GM21529 (cell line): ENCODE measurements around the gene PHAX.
"Not testable (repeated sequence)": the region's sequence is repeated elsewhere in the genome, so short reads cannot be mapped to it uniquely, and the experiment has no call there.

ENCODE experiments used
- ATAC-seq: cut with Tn5 transposase; IDR thresholded peaks from one replicate; pipeline ENCODE4 v1.9.1; 2021; ENCODE audit not compliant: unreplicated experiment

The PHAX gene, protein sequence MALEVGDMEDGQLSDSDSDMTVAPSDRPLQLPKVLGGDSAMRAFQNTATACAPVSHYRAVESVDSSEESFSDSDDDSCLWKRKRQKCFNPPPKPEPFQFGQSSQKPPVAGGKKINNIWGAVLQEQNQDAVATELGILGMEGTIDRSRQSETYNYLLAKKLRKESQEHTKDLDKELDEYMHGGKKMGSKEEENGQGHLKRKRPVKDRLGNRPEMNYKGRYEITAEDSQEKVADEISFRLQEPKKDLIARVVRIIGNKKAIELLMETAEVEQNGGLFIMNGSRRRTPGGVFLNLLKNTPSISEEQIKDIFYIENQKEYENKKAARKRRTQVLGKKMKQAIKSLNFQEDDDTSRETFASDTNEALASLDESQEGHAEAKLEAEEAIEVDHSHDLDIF

DNA sequence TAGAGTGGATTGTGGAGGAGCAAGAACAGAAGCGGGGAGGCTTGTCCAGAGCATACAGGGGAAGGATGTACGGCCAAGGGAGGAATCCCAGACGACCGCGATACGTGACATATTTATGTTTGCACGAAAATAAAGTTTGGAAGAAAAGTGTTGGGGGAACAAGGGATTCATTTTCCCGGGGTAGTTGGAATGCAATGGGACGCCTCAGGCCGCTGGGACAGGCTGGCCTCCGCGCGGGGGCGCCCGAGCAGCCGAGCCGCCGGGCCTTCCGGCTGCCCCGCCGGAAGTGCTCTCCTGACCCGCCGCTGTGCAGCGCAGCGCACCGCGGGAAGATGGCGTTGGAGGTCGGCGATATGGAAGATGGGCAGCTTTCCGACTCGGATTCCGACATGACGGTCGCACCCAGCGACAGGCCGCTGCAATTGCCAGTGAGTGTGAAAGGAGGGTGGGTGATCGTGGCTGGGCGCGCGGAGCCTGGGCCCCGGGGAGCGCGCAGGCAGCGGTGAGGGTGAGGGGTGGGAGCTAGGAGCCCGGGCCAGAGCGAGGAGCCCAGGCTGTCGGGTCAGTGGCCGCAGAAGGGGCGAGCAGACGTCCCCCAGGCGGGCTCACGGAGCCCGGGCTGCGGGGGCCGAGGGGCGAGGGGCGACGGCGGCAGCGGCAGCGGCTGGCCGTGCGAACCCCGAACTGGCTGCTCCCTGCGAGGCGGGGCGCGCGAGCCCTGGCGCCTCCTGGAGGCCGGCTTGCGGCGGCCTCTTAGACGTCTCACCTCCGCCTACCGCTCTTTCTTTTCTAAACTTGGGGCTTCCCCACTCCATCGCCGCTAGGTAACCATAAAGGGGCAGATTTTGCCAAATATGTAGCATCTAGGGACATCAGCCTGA is at the start of gene PHAX:
PHAX (plus strand) TSS at position 317 of the 881 bp plus-strand sequence; CDS start at position 333, 16 bp downstream.
- peak; percentile 93 for ATAC-seq

DNA sequence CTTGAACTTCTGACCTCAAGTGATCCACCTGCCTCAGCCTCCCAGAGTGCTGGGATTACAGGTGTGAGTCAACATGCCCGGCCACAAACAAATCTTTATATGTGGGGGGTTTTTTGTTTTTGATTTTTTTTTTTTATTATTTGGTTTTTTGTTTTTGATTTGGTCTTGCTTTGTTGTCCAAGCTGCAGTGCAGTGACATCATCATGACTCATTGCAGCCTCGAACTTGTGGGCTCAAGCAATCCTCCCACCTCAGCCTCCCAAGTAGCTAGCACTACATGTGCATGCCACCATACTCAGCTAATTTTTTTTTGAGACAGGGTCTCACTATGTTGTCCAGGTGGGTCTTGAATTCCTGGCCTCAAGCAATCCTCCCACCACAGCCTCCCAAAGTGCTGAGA is 48.1 kb upstream of the PHAX start:
- no peak for ATAC-seq

DNA sequence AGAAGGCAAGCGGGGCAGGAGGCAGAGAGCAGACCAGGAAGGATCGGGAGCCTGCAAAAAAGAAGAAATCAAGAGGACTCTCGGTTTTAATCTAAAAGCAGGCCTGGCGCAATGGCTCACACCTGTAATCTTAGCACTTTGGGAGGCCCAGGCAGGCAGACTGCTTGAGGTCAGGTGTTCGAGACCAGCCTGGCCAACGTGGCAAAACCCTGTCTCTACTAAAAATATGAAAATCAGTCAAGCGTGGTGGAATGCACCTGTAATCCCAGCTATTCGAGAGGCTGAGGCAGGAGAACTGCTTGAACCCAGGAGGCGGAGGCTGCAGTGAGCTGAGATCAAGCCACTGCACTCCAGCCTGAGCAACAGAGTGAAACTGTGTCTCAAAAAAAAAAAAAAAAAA is 45.6 kb upstream of the PHAX start:
- ATAC-seq = not testable (repeated sequence)

DNA sequence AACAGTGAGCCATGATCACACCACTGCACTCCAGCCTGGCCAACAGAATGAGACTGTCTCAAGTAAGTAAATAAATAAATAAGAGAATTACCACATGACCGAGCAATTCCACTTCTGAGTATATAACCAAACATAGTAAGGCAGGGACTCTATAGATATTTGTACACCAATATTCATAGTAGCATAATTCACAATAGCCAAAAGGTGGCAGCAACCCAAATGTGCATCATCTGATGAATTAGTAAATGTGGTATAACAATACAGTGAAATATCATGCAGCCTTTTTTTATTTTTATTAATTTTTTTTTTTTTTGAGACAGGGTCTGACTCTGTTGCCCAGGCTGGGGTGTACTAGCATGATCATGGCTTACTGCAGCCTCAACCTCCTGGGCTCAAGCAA is 38.8 kb upstream of the PHAX start:
- ATAC-seq = no peak

DNA sequence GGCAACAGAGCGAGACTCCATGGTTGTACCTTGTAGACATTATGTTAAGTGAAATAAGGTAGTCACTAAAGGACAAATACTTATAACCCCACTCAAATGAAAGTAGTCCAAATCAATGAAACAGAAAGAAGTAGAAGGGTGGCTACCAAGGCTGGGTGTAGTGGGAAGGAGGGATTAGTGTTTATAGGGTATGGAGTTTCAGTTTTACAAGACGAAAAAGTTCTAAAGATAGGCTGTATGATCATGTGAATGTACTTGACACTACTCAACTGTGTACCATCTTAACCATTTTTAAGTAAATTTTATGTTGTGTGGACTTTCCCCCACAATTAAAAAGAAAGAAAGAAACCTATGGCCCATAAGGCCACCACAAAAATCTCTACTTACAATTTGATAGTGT is 37.9 kb upstream of the PHAX start:
- peak; percentile 92 for ATAC-seq

DNA sequence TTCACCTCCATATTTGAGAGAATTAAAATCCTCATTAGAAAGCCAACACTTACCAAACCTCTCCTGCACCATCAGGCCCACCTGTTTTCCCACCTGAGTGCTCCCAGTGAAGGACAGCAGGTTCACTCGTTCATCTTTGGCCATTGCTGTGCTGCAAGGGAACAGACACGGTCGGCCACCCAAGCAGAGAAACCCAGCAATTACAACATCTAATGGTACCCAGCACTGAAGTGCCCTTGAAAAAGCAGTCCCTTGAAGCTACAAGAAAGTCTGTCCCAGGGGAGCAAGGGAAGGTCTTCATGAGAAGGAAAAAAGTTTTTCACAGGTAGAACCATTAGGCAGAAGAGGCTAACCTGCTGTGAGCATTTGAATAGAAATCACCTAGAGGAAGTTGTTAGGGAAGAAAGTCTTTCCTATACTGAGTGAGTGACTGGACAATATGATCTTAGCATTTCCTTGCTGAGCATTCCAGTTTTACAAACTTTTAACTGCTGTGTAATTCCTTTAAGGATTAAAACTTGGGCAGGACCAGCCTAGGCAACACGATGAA is 32.5 kb upstream of the PHAX start:
- no peak for ATAC-seq

DNA sequence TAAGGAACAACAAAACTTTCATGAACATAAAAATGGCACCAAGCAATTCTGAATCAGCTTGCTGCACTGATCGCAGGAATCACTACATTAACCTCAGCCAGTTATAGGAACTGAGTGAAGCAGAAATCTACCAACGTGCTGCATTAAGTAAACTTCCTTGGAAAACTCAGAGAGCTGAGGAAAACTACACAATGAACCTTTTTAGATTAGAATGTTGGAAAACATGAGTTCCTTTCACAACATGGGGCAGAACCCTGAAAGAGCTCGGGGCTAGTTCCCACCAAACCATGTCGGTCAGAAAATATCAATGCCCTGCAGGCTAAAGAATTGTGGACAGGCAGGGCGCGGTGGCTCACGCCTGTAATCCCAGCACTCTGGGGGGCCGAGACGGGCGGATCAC is 25.1 kb upstream of the PHAX start:
- no peak for ATAC-seq

DNA sequence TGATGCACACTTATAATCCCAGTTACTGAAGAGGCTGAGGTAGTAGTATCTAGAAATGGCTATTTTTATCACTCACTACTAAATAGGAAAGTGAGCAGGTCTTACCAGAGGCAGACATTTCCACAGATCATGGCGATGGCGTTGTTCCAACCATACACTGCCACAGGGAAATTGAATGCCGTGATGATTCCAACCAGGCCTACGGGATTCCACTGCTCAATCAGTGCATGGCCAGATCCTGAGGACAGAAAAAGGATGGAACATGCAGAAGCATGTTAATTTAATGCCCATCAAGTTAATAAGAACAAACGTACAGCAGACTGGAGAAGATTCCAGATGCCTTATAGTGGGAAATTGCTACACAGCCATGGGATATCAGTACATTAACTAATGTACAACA is 23.8 kb upstream of the PHAX start:
- ATAC-seq = no peak

DNA sequence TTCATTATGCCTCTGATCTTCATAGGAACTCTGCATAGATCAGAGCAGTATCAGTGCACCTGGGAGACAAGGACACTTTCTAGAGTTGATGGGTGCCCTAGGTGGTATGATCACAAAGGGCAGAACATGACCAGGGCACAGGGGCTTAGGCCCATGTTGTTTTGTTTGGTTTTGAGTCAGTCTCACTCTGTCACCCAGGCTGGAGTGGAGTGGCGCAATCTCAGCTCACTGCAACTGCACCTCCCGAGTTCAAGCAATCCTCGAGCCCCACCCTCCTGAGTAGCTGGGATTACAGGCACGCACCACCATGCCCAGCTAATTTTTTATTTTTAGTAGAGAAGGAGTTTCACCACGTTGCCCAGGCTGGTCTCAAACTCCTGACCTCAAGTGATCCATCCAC is 23.3 kb upstream of the PHAX start:
- ATAC-seq = no peak

DNA sequence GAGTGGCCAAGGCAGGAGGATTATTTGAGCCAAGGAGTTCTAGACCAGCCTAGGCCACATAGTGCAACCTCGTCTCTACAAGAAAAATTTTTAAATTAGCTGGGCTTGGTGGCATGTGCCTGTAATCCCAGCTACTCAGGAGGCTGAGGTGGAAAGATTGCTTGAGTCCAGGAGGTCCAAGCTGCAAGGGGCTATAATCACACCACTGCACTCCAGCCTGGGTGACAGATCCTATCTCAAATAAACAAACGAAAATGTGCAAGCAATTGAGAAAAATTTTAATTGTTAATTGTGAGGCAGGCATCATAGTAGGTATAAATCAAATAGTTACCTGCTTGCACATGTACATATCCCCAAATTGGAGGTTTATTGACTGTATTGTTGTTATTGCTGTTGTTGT is 21.0 kb upstream of the PHAX start:
- no peak for ATAC-seq

DNA sequence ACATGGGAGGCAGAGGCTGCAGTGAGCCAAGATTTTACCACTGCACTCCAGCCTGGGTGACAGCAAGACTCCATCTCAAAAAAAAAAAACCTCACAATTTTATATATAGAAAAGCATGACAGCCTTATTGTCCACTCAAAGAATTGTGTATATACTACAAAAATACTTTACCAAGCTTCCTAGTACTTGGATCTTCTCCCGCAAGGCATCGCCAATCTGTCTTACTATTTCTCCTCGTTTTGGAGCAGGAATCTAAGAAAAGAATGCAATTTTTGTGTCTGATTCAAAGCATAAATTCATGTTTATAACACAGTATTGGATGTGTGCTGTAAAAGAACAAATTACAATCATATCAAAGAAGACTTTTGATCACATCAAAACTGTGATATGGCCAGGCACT is 17.0 kb upstream of the PHAX start:
- ATAC-seq = no peak

DNA sequence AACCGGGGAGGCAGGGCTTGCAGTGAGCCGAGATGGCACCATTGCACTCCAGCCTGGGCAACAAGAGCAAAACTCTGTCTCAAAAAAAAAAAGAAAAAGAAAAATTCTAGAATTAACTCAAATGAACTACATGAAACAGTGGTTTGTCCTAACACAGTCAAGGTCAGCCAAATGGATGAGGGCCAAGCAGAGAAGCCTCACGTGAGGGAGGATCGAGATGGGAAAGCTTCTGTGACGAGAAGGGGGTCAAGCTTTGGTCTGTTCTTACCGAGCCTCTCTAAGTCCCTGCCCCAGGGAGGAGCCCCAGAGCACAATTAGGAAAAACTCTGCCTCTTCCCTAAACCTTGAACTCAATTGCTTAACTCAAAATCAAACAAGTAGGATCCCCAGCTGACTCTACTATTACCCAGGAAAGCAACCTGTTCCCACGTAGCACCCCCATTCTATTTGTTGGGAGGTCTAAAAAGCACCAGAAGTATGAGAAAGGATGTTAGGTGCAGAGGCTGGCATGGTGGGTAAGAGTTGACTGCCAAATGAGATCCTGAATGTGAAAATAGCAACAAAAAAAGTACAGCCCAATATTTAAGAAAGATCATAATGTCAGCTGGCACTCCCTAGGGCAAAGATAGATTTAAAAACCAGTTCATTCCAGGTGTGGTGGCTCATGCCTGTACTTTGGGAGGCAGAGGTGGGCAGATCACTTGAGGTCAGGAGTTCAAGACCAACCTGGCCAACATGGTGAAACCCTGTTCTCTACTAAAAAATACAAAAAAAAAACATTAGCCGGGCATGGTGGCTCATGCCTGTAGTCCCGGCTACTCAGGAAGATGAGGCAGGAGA is 13.0 kb upstream of the PHAX start:
- ATAC-seq = no peak

DNA sequence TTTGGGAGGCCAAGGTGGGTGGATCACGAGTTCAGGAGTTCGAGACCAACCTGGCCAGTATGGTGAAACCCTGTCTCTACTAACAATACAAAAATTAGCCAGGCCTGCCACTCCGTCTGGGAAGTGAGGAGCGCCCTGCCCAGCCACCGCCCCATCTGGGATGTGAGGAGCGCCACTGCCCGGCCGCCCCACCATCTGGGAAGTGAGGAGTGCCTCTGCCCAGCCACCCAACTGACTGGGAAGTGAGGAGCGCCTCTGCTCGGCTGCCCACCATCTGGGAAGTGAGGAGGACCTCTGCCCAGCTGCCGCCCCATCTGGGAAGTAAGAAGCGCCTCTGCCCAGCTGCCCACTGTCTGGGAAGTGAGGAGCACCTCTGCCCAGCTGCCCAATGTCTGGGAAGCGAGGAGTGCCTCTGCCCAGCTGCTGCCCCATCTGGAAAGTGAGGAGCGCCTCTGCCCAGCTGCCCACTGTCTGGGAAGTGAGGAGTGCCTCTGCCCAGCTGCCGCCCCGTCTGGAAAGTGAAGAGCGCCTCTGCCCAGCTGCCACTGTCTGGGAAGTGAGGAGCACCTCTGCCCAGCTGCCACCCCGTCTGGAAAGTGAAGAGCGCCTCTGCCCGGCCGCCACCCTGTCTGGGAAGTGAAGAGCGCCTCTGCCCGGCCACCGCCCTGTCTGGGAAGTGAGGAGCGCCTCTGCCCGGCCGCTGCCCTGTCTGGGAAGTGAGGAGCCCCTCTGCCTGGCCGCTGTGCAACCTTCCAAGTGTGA is 11.0 kb upstream of the PHAX start:
- ATAC-seq = no peak

DNA sequence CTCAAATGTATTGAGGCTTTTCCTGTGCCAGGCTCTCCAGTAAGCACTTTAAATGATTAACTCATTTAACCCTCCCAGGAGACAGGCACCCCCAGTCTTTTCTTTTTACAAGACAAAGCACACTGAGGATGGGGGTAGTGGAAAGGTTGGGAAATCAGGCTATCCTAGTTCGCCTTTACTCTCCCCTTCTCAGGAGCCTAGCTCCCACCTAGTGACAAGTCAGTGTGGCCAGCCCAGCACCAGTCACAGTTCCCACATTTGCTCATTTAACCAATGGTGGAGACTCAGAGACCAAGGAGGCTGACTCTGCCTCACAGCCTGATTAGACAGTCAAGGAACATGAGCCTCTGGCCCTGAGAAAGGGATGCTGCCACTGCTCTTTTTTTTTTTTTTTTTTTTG is 9.2 kb upstream of the PHAX start:
- ATAC-seq = no peak

DNA sequence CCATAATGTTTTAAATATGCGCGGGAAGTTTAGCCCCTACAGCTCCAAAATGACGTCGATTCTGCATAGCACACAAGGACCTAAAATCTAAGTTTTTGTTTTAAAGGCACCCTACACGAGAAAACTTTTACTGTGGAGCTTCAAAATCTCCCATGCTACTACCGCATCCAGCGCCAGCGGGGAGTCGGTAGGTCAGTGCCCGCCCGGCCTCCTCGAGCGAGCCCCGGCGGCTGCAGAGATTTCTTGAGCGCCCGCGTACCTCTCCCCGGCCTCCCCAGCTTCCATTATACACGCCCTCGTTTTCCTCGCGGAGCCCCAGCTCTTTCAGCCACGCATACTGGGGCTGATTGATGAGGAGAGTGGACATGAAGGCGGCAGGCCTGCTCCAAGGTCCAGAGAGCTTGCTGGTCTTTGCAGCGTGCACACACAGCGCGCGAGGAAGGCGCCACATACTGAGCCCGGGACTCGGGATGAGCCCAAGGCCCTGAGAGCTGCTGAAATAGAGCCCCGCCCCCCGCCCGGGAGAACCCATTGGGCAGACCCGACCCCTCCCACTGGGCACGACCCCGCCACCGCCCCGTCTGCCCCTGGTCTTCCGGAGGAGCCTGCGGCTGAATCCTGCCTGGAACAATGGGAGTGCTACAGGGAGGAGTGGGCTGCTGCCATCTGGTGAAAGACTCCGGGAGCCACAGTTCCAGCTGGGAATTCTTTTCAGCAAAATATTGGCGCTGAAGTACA is 5.8 kb upstream of the PHAX start, which contains the start of gene ALDH7A1:
ALDH7A1 (minus strand) TSS at position 472 of the 738 bp plus-strand sequence; CDS start at position 451, 21 bp downstream.
- ATAC-seq = peak; percentile 87

DNA sequence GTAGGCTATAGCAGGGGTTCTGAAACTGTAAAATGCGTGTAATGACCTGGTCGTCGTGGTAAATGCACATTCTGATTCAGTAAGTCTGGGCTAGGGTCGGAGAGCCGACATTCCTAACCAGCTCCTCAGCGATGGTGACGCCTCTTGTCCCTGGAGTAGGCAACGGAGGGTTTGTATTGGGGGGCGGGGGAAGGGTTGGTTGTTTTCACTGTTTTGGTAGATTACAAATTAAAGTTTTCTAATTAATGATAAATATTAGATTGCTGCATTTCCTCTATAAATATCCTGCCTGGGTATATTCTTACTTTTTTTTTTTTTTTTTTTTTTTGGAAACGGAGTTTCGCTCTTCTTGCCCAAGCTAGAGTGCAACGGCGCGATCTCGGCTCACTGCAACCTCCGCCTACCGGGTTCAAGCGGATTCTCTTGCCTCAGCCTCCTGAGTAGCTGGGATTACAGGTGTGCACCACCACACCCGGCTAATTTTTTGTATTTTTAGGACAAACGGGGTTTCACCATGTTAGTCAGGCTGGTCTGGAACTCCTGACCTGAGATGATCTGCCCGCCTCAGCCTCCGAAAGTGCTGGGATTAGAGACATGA is 5.2 kb upstream of the PHAX start:
- ATAC-seq = peak; percentile 8

DNA sequence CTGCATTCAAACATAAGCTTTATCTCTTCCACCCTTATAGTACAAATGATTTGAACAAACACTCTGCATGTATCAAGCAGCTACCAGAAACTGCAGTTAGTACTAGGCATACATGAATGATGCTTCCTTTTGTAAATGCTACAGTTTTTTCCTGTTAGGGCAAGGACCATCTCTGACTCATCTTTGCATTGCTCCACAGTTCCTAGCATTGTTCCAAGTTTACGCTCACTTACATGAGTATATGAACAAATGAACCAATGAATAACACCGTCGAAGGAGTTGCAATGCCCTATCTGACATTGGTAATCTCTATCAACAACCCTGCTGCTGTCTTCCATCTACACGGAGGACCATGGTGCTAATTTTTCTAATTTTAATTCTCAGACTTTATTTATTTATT is 3.6 kb upstream of the PHAX start:
- no peak for ATAC-seq

DNA sequence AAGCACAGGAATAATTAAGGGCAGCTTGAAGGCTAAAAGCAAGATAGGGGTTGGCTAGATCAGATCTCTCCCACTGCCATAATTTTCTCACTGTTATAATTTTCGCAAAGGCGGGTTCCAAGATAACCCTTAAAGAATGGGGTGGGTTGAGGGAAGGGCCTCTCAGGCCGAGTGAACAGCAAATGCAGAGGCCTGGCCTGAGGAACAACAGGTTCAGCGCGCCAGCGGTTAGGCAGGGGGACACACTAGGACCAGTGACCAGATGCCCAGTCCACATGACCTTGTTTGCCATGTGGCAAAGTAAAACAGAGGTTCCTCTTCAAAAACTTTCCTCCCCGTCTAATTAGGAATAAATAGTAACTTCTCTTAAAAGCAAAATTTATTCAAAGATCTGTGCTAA is 1.2 kb upstream of the PHAX start:
- ATAC-seq = no peak
